Stimulated activated CD8-positive, alpha-beta memory T cell treated with anti-CD3 and anti-CD28 coated beads, Interleukin-4, amount 100 ng/mL, for 24 hours (primary cell): ENCODE results near the gene VAPA.
A peak's percentile ranks its signal among the peaks of the same experiment; 100 is the strongest.

Source experiments
- DNase-seq: peaks from one replicate; pipeline ENCODE4 v3.0.0-alpha.2; 2020; ENCODE audit warnings: low read depth

VAPA gene

GRCh38 chr18:9914584-9915290 lies 921 bp downstream of the VAPA start:
- peak; percentile 64 for DNase-seq

- DNase-seq = no peak
Observed at GRCh38 chr18:9915291-9916076, 1.7 kb downstream of the VAPA start.

- no peak for DNase-seq
Observed at GRCh38 chr18:9916077-9916639, 2.3 kb downstream of the VAPA start.

DNA sequence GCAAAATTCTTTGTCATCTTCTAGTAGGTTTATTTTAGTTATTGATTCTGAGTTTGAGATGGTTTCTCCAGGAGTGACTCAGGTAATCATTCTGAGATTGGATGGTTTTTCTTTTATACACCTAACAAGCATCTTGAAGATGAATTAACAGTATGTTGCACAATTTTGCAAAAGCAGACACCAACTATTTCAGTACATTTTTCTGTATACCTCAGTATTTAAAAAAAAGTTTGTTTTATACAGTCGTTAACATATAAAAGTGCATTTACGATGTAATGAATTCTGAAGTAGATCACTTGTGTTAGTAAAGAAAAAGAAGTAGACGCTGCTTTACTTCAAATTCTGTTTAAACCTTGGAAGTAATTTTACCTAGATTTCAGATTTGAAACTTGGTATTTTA lies 3.0 kb downstream of the VAPA start:
- no peak for DNase-seq

- no peak for DNase-seq
Observed at GRCh38 chr18:9918016-9918680, 4.3 kb downstream of the VAPA start.

DNA sequence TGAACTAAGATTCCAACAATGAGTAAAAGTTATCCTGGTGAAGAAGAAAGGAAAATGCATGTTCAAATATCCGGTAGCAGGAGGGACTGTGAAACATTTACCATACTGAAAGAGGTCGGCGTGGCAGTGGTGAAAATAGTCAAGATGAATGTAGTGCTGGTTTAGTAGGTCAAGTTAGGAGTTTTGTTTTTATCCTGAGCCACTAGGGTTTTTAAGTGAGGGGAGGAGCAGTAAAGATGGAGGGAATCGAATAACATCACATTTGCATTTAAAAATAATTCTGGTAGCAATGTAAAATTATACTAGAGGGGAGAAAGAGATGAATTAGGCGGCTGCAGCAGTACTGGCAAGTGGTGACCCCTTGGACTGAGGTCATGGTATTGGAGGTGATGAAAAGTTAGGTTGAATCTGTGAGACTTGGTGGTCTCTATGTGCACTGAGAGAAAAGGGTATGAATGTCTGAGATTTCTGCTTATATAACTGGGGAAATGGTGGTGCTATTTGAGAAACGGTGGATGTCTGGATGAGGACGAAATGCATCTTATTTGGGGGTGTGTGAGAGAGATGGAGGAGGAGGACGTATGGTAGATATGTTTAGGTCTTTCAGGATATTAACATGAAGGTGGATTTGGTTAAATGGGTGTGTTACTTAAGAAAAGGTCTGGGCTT lies 5.9 kb downstream of the VAPA start:
- DNase-seq = no peak

GRCh38 chr18:9922592-9923311 lies 8.9 kb downstream of the VAPA start:
- no peak for DNase-seq

DNA sequence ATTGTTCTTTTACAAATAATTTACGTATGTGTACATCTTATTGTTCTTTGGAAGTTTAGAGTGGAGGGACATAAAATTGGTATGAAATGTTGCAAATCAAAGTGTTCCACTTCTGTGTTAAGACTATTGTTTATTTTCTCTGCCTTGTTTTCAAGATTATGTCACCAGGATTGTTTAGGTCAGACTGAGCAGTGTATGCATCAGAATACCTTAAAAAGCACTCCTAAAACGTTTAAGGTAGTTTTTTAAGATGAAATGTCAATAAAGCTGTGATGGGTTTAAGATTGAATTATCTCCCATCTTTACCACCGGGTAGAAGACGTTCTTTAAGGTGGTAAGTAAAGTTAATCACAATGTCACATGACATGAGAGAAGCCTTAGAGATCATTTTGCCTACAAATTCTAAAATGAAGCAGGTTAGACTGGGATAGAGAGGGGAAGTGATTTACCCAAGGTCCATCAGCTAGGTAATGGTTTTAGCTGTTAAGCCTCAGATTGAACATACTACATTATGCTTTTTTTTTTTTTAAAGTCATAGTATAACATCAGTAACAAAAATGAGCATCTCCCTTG lies 10.6 kb downstream of the VAPA start:
- no peak for DNase-seq

DNA sequence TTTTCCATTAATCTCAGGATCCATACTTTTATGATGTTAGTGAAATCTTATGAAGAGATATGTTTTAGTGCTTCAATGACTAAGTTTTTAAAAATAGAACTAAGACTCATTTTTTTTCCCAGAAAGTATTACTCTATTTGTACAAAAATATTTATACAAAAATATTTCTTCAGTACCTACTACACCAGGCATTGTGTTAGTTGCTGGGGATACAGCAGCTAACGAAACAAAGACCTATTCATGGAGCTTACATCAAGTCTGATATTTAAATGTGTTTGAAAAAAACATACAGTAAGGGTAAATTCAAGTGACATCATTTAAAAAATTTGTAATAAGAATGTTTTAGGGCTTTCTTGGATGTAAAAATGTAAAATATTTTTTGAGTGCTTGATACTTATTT lies 11.6 kb downstream of the VAPA start:
- DNase-seq = no peak

GRCh38 chr18:9925795-9926194 lies 12.0 kb downstream of the VAPA start:
- no peak for DNase-seq

GRCh38 chr18:9926223-9926894 lies 12.5 kb downstream of the VAPA start:
- DNase-seq = no peak

- DNase-seq = no peak
Observed at GRCh38 chr18:9926977-9927376, 13.2 kb downstream of the VAPA start.

GRCh38 chr18:9927392-9928063 lies 13.7 kb downstream of the VAPA start:
- no peak for DNase-seq

- no peak for DNase-seq
Observed at GRCh38 chr18:9928646-9929259, 14.9 kb downstream of the VAPA start.

GRCh38 chr18:9930299-9930884 lies 16.6 kb downstream of the VAPA start:
- no peak for DNase-seq

- DNase-seq = no peak
Observed at GRCh38 chr18:9931146-9931545, 17.3 kb downstream of the VAPA start.

- no peak for DNase-seq
Observed at GRCh38 chr18:9931678-9932077, 17.9 kb downstream of the VAPA start.

DNA sequence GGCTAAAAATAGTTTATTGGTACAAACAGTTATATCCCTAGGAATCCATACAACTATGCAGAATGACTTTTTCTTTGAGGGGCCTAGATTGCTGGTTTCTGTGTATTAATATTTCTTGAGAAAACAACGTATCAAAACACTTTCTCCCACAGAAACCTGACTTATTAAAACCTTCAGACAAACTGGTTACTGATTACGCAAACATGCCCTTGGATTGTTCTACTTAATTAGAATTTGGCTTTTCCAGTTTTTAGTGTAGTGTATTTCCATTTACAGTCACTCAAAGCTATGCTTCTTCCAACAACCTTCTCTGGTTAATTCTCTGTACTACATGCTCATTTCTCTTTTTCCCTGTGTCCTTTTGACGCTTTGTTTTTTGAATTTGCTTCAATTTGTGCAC lies 20.0 kb downstream of the VAPA start:
- DNase-seq = no peak

DNA sequence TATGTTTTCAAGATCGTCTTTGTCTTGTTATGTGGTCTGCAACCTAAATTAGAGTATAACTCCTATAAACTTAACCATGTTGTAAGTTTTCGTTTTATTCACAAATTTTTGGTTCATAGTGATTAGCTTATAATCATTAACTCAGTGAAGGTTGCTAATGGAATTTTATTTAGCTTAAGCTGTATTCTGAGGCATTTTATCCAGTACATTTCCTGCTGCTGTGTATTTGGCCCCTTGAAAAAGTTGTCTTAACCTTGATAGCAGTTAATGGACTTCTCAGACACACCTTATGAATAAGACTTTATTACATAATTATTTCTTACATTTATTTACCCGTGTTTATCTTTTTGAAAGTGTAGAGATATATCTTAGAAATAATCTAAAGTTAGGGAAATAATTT lies 20.5 kb downstream of the VAPA start:
- no peak for DNase-seq
